DLD1 (cell line): ENCODE measurements around the gene SBK2.

Experiments
- in situ Hi-C: cut with HindIII; loops from 2 replicates; pipeline ENCODE4 v1.10.0; 2017; ENCODE audit warnings: low sequenced_read_pairs

The SBK2 gene

DNA sequence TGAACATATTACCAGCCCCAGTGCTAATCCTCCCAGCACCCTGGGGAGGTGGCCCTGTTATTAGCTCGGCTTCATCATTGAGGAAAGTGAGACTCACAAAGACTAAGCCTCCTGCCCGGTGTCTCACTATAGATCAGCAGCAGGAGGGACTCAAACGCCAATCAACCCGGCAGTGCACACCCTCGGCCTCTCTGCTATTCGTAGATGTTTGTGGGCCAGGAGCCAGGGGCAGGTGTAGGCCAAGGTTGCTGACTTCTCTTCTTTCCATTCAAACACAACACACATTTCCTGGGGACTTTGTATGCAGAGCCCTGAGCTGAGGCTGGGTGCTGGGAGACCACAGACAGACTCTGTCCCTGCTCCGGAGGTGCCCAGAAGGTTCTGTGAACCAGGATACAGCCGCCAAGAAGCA lies 17.8 kb upstream of the SBK2 start:
- in situ Hi-C loops, result no loop called here

DNA sequence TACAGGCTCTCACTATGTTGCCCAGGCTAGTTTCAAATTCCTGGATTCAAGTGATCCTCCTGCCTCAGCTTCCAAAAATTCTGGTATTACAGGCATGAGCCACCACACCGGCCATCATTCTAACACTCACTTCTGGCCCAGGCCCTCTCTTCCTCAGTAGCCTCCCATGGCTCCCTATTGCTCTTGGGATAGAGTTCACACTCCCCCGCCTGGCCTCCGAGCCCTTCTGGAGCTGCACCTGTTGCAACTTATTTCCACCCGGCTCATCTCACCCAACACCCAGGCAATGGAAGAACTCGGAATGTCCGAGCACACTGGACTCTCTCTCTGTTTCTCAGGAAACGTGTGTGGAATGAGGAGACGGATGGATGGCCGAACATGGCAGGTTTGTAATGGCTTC lies 17.4 kb upstream of the SBK2 start:
- in situ Hi-C loops, result no loop called here

DNA sequence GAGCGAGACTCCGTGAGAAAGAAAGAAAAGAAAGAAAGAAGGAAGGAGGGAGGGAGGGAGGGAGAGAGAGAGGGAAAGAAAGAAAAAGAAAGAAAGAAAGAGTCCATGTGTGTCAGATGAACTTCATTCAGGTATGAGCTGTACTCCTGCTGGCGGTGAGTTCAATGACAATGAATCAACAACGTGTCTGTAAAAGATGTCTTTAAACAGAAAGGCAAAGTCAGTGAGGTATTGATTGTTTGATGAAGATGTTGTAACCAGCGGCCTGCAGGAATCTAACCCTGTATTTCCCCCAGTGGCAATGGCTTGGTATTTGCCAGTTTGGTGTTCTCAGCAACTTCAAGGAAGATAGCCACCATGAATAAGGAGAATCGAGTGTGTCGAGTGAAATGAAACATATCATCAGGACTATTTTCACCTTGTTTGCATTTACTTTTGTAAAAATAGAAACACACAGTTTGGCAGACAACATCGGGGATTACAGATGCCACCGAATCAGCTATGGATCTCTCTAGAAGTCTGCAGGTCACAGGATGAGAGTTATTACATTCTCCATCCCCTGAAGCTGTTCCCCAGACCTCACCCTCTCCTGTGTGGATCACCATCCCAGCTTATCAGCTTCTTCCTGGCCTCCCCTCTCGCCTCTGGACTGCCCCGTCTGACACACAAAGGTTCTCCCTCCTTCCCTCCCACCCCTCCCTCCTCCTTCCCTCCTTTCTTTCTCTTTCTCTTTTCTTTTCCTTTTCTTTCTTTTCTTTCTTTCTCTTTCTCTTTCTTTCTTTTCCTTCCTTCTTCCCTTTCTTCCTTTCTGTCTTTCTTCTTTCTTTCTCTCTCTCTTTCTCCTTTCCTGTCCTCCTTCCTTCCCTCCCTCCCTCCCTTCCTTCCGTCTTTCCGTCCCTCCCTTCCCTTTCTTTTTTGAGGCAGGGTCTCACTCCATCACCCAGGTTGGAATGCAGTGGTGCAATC lies 16.6 kb upstream of the SBK2 start:
- in situ Hi-C loops, result no loop called here

DNA sequence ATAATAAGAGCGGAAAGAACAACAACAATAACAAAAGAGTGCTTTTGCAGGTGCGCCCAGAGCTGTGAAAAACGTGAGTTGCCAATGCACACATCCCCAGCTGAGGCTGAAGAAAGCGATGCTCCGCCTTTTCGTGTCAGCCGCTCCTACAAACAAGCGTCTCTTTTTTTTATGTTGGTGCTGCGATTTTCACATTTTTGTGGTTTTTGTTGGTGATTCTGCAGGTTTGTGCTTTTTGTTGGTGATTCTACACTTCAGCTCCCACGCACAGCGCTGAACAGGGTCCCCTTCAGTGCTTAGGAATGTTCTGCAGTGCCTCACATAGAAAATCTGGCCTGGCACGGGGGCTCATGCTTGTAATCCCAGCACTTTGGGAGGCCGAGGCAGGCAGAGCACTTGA lies 15.7 kb upstream of the SBK2 start:
- in situ Hi-C loops, result no loop called here

DNA sequence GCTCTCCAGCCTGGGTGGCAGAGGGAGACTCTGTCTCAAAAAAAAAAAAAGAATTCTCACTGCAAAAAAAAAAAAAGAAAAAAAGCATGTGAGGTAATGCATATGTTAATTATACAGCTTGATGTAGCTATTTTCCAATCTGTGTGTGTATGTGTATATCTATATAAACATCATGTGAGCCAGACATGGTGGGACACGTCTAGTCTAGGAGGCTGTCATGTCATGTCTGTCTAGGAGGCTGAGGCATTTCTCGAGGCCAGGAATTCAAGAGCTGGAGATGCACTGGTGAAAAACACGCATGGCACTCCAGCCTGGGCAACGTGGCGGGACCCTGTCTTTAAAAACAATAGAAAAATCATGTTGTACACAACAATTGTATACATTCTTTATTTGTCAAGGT lies 15.3 kb upstream of the SBK2 start:
- in situ Hi-C loops, result no loop called here

DNA sequence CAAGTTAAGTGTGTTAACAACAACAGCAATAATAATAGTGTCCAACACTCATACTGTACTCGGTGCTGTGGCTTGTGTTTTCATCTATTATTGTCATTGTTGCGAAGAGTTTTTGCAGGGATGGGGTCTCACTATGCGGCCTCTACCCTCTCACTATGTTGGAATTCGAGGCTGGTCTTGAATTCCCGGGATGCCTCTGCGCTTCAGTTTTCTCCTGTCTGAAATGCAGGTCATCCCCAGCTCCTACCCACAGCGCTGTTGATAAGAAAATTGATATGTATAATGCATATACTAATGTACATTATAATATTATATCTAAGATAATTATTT lies 13.4 kb upstream of the SBK2 start:
- in situ Hi-C loops, result no loop called here

DNA sequence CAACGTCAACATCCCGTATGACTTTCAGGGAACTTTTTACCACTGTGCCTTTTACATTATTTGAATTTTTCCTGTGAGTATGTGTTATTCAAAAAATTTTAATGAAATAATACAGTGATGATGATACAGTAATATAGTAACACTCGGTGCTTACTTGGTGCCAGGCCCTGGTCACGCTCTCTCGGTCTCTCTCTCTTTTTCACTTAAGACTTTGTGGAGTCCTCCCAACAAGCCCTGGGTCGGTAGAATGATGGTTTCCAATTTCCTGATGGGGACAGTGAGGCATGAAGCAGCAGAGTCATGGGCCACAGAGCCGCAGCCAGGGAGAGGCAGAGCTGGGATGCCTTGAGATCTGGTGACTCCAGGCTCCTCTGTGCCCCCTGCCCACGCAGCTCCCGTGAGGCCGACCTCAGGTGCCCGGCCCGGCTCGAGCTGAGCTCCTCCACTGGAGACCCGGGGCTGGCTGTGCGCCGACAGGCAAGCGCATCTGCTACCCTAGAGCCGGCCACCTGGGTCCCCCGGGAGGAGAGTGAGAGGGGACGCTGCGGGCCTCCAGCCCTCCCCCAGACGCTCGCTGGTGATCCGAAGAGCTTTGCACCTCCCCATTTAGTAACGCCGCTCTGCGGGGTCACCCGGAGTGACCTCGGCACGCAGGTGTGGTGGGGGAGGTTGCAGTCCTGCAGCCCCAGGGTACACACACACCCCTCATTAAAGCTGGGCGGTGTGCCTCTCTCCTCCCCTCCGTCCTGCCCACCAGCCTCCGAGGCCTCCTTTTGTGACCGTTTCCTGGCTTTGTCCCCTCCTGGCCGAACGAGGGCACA lies 12.8 kb upstream of the SBK2 start:
- in situ Hi-C loops, result no loop called here

DNA sequence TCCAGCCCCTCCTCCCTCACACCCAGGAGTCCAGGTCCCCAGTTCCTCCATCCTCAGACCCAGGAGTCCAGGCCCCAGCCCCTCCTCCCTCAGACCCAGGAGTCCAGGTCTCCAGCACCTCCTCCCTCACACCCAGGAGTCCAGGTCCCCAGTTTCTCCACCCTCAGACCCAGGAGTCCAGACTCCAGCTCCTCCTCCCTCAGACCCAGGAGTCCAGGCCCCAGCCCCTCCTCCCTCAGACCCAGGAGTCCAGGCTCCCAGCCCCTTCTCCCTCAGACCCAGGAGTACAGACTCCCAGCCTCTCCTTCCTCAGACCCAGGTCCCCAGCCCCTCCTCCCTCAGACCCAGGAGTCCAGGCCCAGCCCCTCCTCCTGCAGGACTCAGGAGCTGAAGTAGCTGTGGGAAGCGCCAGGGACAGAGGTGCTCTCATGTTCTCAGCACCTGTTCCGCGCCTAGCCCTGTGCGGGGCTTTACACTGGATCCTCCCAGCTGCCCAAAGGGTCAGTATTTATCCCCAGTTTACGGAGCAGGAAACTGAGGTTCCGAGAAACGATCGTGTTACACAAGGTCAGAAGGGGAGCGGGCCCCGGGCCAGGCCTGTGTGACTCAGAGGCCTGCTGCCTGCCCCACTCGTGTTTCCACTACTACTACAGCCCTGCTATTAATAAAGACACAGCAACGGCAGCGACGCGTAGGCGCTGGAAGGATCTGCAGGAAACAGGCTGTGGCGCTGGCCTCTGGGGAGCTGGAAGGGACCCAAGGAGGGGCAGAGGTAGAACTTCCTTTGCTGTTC lies 10.1 kb upstream of the SBK2 start:
- in situ Hi-C loops, result no loop called here

DNA sequence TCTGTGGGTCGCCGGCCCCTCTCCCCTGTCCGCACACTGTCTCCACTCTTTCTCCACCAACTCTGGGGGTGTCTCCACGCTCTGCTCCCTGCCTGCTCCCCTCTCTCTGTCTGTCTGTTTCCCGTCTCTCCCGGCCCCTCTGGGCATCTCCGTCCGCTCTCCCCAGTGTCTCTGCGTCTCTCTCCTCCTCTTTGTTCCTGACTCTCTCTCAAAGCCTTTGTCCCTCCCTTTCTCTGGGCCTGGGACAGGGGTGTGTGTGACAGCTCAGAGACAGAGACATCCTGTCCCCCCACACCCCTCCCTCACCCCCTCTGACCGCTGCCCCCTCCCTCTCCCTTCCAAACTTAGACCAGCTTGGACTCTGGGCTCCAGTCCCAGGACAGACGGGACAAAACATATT lies 9.1 kb upstream of the SBK2 start:
- in situ Hi-C loops, result no loop called here

DNA sequence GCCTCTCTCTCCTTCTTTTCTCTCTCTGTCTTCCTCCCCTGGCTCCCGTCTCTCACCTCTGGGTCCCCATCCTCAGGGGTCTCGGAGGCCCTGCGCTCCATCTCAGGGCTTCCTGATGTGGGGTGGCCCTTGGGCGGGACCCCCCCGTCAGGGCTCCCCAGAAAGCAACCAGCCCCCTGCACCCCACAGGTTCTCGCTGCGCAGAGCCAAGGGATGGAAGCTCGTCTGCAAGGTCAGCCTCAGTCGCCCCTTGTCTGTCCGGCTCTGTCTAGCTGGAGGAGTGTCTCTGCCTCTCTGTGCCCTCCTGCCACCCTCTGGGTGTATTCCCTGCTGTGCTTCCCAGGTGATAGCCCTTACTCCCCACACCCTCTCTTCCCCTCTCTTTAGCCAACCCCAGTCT lies 8.5 kb upstream of the SBK2 start, which contains the start of gene SBK3:
Gene SBK3 (minus strand): TSS at position 101 of the 400 bp plus-strand sequence. CDS start 0 bp downstream, at position 101.
- in situ Hi-C loops, result no loop called here

DNA sequence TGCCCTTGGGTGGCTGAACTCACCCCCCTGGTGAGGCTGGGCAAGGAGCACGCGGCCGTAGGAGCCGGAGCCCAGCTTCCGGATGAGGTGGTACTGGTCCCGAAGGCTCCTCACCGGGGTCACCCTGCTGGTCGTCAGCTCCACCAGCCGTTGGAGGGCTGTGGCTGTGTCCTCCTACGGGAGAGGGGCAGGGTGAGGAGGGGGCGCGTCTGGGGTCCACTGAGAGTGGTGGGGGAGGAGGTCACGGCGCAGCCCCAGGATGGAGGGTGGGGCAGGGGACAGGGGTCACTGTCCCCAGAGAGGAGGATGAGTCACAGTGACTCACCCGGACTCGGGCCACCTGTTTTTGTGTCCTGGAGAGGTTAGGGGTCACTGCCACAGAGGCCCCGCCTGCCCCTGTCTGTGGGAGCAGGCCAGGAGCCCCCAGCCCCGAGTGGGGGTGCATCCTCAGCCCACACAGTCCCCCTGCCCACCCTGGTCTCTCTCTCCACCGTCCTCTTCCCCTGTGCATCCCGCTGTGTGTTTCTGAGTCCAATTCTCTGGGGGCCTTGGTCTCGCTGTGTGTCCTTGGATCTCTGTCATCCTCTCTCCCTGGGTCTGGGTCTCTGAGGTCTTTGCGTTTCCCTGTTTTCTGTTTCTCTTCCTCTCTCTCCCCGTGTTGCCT lies 8.0 kb upstream of the SBK2 start:
- in situ Hi-C loops, result no loop called here

DNA sequence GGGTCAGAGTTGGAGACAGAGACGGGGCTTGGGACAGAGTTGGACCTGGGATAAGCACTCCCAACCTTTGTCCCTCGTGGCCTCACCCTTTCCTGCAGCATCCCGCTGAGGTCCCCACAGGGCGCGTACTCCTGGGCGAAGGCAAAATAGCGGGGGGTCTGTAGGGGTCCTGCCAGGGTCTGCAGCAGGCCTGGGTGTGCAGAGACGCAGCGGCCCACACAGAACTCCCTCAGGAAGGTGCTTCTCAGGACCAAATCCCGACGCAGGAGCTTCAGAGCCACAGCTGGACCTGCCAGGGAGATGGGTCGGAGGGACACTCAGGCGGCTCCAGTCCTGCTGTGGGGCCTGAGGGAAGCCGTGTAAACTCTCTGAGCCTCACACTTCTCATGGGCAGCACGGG lies 7.1 kb upstream of the SBK2 start:
- in situ Hi-C loops, result no loop called here

DNA sequence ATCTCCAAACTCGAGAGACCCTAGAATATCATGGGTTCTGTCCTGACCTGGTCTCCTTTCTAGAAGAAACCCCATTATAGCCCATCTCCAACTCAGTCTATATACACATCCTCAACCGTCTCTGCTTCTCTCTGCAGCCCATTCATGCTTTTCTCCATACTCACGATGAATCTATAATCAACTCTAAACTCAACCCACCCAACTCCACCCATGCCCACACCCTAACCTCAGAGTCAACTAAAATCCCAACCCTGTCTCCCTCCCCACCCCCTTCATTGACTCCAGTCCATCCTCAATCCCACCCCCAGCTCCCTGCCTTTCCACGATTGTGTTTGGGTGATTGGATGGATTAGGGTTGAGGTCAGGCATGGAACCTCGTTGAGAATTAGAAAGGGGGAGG lies 6.6 kb upstream of the SBK2 start:
- in situ Hi-C loops, result no loop called here

DNA sequence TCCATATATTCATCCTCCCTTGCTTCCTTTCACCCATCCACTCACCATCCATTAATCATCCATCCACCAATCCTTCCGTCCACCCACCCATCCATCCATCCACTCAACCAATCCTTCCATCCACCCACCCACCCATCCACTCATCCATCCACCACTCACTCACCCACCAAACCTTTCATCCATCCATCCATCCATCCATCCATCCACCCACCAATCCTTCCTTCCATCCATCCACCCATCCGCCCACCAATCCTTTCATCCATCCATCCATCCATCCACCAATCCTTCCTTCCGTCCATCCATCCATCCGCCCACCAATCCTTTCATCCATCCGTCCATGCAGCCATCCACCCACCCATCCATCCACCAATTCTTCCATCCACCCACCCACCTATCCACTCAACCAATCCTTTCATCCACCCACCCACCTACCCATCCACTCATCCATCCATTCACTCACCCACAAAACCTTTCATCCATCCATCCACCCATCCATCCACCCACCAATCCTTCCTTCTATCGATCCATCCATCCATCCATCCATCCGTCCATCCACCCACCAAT lies 5.4 kb upstream of the SBK2 start:
- in situ Hi-C loops, result no loop called here

DNA sequence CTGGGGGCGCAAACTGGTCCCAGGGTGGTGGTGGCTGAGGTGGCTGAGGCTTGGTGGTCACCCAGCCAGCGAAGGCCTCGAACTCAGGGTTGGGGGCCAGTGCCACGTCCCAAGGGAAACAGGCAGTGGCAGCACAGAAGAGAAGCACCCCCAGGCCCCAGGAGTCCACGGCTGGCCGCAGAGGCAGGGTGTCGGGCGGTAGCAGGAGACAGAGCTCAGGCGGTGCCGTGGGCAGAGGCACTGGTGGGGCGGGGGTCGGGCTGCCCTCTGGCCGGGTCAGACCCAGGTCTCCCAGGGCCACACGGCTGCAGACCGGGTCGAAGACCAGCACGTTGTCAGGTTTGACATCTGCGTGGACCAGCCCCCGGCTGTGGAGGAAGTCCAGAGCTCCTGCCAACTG lies 4.2 kb upstream of the SBK2 start:
- in situ Hi-C loops, result no loop called here

DNA sequence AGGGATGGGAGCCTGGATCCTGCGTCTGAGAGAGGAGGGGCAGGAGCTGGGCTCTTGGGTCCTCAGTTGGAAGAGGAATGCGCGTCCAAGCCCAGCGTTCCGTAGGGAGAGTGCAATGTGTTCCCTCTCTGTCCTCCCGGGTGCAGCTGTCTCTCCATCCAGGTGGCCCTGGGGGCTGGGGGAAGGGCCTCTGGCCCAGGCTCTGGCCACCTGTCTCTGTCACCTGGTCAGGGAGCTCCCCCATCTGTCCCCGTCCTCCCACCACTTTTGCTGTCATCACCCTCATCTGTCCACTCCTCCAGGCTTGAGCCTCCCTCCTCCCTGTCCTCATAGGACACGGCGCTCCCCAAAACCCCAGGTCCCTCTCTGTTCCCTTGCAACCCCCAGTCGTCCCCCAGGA lies 3.7 kb upstream of the SBK2 start:
- in situ Hi-C loops, result no loop called here

DNA sequence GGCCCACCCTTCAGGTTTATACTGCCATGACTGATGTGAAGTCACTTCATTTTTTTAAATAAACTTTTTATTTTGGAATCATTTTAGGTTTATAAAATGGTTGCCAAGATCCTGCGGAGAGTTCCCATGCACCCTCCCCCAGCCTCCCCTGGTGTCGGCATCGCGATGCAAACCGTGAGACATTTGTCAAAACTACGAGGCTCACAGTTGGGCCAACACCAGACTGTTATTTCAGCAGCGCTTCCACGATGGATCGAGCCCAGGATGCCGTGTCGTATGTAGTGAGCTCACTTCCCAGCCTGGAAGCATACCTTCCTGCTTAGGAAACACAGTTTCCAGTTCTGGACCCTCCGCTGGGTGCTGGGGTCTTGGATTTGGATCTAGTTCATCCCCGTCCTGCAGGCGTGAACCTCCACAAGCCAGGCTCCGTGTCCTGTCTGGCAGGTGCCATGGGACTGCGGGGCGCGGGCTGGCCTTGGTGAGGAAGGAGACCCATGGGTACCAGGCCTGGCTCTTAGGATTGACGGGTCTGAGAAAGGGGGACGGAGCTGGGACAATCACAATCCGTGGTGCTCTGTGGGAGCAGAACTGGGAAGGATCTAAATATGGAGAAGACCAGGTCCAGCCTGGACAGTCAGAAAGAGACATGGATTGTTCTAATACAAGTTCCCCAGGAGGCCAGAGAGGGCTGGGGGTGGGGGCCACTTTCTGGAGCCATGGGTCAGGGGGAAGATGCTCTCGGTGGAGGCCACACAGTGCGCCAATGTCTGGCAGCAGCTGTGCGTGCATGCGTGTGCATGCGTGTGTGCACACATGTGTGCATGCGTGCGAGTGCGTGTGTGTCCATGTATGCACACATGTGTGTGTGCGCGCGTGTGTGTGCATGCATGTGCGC lies 2.4 kb upstream of the SBK2 start:
- in situ Hi-C loops, result no loop called here

DNA sequence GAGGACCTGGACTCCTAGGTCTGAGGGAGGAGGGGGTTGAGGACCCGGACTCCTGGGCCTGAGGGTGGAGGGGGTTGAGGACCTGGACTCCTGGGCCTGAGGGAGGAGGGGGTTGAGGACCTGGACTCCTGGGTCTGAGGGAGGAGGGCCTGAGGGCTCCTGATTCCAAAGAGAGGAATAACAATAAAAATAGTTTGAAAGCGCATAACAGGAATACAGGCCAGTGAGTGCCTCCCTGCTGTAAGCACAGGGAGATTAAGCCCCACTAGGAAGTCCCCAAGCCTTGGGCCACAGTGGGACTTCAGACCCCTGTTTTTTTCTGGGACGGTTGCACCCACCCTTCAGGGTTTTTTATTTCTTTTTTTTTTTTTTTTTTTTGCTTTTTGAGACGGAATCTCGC lies 1.2 kb upstream of the SBK2 start:
- in situ Hi-C loops, result no loop called here

DNA sequence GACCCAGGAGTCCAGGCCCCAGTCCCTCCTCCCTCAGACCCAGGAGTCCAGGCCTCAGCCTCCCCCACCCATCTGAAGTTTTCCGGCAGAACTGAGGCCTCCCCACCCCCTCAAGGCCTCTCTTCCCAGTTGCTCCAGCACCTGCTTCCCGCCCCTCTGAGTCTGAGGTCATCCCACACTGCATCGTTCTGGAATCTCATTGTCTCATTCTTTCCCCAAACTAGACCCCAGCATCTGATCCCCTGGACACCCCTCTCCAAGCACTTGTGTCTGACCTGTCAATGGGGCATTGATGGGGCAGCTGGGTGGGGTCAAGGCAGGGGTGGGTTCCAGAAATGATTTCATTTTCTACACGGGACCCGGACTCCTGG lies 793 bp upstream of the SBK2 start:
- in situ Hi-C loops, result no loop called here
